Globus pallidus (tissue), 1 donor: ENCODE measurements around the gene RRM2.
"Not testable (repeated sequence)": the region's sequence is repeated elsewhere in the genome, so short reads cannot be mapped to it uniquely, and the experiment has no call there.

Experiments used
- DNase-seq: peaks from one replicate; pipeline ENCODE4 v3.0.0-alpha.2; 2015; ENCODE audit warnings: low spot score

Gene RRM2

DNA sequence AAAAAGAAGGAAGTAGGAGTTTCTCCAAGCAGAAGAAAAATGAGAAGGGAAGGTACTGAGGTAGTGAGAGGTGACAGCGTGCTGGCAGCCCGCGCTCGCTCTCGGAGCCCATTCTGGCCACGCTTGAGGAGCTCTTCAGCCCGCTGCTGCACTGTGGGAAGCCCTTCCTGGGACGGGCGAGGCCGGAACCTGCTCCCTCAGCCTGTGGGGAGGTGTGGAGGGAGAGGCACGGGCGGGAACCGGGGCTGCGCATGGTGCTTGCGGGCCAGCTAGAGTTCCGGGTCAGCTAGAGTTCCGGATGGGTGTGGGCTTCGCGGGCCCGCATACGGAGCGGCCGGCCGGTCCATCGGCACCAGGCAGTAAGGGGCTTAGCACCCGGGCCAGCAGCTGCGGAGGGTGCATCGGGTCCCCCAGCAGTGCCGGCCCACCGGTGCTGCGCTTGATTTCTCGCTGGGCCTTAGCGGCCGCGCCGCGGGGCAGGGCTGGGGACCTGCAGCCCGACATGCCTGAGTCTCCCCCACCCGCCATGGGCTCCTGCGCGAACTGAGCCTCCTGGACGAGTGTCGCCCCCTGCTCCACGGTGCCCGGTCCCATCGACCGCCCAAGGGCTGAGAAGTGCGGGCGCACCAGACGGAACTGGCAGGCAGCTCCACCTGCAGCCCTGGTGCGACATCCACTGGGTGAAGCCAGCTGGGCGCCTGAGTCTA is 31.2 kb upstream of the RRM2 start:
- no peak for DNase-seq

GRCh38 chr2:10091889-10092244 is 30.7 kb upstream of the RRM2 start:
- not testable (repeated sequence) for DNase-seq

GRCh38 chr2:10094271-10094814 is 28.2 kb upstream of the RRM2 start:
- no peak for DNase-seq

GRCh38 chr2:10095175-10095574 is 27.4 kb upstream of the RRM2 start:
- DNase-seq: no peak

GRCh38 chr2:10096641-10097040 is 25.9 kb upstream of the RRM2 start:
- DNase-seq: no peak

DNA sequence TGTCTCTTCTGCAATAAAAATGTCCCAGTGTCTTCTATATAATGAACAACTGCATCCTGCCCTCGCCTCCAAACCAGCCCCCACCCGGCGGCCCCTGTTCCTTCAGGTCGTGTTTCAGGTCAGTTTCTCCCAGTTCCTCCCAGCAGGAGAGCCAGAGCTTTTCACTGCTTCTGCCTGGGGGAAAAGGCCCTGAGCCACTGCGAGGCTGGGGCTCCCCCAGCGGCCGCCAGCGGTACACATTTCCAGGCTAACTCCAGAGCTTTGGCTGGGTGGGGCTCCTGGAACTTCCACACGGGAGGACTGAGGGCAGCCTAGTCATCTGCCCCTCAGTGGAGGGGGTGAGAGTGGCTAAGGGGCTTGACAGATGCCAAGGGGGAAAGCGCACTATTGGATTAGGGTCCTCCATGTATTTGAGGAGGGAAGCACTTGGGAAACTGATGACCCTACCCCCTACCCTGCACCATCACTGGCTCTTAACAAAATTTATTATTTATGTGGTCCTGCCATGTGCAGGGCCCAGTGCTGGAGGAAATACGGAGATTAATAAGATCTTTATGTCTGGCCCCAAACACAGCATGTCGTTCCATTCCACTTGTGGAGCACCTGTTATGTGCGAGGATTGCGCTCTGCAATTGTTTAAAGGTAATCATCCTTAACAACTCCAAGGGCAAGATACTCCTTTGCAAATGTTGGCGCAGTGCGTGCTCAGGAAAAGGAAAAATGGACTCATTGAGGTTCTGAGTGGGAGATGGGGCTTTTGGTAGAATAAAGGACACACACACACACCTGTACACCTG is 25.0 kb upstream of the RRM2 start:
- DNase-seq: peak; percentile 31

DNA sequence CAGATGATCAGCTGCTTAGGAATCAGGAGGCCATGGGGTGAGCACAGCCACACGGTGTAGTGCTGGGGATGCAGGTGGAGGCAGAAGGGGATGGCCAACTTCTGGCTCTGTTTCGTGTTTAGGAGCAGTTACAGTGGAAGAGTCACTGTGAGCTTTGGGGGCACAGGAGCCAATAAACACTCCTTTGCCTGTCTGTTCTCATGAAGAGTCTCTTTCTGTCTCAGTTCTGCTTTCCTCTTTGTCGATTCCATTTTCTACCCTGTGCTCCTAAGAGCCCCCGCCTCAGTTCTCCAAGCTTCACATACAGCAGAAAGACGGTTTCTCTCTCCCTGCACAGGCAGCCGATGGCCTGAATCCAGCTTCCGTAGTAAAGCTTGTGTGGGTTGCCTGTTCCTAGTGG is 21.0 kb upstream of the RRM2 start:
- no peak for DNase-seq

DNA sequence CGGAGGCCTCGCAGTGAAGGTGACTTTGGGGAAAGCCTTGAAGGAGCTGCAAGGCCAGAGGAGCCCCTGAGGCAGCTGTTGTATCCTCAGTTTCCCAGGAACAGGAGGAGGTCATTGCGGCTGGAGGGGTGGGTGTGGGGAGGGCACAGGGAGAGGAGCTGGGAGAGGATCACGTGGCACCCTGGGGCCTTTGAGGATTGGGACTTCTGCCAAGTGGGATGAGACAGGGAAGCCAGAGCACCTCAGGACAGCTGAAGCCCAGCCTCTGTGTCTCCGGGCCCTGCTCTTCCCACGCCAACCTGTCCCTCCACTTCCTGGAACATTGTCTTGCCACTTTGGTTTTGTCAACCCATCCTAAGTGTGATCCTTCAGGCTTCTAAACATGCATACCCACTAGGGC is 19.4 kb upstream of the RRM2 start:
- DNase-seq: no peak

GRCh38 chr2:10104906-10105305 is 17.6 kb upstream of the RRM2 start:
- DNase-seq: not testable (repeated sequence)

DNA sequence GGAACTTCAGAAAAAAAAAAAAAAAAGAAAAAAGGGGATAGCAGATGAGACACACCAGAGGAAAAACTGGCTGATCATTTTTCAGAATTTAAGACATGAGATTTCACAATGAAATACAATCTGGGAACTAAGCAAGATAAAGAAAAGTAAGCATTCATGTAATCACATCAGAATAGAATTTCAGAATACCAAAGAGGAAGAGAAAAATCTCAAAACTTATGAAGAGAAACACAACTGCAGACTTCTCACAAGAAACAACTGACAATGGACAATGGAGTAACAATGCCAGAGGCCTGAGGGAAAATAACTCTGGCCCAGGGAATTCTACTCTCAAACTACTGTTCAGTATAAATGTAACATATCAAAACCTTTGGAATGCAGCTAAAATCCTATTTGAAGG is 13.2 kb upstream of the RRM2 start:
- DNase-seq: no peak

- DNase-seq: no peak
These were observed 3.6 kb upstream of the RRM2 start for GRCh38 chr2:10119027-10119325.

- no peak for DNase-seq
These were observed 2.9 kb upstream of the RRM2 start for GRCh38 chr2:10119601-10120157.

GRCh38 chr2:10120158-10120876 is 2.2 kb upstream of the RRM2 start:
- peak; percentile 64 for DNase-seq

DNA sequence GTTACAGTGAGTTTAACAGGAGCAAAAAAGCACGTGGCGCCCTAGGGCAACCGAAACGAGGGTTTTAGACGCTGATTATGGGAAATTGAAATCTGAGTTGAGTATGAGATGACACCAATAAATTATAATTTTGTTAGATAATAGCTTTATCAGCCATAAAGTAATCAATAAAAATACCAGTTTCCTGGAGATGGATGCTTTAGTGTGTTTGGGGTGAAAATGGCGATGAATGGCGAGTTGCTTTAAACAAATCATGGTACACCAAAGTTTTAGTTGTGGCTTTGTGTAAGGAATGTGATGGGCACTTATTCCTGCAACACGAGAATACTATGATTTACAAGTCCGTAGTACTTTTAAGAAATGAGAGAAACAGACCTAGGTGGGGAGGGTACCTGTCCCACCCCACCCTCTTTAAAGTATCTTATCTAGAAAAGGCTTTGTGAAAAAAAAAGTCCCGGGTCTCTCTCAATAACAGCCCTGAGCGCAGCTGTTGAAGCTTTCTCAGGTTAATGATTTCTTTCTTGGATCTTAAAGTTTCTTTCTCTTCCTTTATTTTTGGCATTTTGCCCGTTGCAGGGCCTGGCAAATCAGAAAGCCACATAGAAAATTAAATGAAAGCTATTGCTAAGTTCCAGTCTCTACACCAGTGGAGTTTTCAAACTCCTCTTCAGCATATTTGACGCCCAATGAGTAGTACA is 1.5 kb upstream of the RRM2 start:
- no peak for DNase-seq

DNA sequence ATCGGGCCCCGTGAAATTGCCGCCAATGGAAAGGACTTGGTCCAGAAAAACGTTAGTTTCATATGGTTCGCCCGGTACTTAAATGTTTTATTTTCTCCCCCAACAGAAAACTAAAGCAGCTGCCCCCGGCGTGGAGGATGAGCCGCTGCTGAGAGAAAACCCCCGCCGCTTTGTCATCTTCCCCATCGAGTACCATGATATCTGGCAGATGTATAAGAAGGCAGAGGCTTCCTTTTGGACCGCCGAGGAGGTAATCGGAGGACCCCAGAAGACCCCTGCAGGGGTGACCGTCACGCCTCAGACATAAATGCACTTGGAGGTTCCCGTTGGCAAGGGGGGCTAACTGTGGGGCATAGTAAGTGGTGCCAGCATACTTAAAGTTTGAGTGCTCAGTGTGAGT is 742 bp downstream of the RRM2 start:
- DNase-seq: no peak

DNA sequence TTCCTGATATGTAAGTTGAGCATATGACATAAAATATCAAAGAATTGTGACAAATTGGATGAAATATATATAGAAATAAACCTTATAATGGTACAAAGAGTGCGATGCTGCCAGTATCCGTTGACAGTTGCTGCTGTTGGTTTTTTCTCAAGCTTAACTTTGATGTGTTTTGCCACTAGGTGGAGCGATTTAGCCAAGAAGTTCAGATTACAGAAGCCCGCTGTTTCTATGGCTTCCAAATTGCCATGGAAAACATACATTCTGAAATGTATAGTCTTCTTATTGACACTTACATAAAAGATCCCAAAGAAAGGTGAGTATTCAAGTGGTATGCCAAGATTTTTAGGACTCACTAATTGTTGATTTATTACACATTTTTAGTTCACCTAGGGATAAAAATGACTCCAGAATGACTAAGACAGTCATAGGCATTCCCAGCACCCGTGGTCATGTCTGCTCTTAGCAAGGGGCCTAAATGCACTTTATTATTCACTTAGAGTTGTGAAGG is 2.1 kb downstream of the RRM2 start:
- DNase-seq: peak; percentile 73

GRCh38 chr2:10125842-10126631 is 3.5 kb downstream of the RRM2 start:
- no peak for DNase-seq

DNA sequence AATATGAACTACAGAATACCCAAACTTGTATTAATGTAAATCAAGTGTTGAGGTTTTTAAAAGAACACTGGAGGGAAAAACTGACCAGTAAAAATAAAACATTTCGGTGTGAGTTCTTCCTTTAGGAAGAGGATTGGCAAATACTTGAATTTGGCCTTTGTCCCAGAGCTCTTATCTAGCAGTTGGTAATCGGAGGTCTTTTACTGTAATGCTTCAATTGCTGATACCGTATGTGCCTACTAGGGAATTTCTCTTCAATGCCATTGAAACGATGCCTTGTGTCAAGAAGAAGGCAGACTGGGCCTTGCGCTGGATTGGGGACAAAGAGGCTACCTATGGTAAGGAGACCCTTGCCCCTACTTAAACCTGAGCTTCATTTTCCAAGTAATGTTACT is 4.1 kb downstream of the RRM2 start:
- no peak for DNase-seq

DNA sequence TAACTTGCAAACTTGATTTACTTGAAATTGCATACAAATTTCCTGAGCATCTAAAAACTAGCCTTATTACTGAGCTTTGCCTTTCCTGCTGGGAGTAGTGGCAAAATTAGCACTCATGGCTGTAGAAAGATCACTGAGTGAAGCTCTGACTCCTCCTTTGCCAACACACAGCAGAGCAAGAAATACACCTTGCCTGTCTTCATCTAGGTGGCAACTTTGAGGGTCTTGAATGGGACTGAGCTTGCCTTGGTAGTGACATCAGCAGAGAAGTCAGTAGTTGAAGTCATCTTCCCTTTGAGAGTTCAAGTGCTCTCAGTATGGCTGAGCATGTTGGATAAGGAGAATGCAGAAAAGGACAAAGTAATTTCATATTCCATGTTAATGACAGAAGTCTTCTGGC is 5.9 kb downstream of the RRM2 start:
- DNase-seq: no peak

DNA sequence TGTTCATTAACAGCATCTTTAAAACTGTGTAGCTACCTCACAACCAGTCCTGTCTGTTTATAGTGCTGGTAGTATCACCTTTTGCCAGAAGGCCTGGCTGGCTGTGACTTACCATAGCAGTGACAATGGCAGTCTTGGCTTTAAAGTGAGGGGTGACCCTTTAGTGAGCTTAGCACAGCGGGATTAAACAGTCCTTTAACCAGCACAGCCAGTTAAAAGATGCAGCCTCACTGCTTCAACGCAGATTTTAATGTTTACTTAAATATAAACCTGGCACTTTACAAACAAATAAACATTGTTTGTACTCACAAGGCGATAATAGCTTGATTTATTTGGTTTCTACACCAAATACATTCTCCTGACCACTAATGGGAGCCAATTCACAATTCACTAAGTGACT is 7.0 kb downstream of the RRM2 start:
- no peak for DNase-seq

DNA sequence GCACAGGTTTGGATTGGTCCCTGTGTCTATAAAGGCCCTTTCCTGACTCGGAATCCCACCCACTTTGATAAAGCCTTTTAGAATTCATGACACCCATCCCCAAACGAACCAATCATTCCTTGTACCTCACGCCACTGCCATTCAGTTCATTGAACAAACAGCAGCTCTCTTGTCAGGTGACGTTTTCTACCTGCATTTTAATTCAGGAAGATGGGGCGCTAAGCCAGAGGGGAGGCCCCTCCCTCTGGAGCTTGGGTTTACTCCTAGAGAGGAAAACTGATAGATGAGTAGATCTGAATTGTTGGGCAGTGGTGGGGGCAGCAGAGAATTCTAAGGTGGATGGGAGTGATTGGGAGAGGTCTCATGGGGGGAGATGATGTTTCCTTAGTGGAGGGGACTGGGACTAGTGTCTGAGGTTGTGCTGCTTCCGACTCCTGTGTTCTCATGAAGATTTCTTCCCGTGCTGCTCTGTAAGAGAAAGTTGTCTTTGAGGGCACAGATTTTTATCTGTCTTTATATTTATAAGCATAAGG is 9.6 kb downstream of the RRM2 start:
- no peak for DNase-seq
